HL-60 (cell line): ENCODE results near the gene TSKS.

Source experiments
- DNase-seq, 2 experiments: peaks; one replicate each; pipeline ENCODE4 v3.0.0-alpha.2; 2010 to 2020; ENCODE audit warnings: low read depth in 1 of 2, low spot score in 1 of 2
- H3K27ac ChIP-seq: fragments of 250-450 bp; sonication (Bioruptor Pico); replicated peaks from 2 replicates; pipeline ENCODE4 v1.5.1; 2020; ENCODE audit warnings: mild to moderate bottlenecking, moderate library complexity
- H3K27me3 ChIP-seq: fragments of 250-450 bp; sonication (Bioruptor Pico); 2 replicates; pipeline ENCODE4 v1.5.1; 2021; ENCODE audit warnings: mild to moderate bottlenecking, moderate library complexity; ENCODE audit not compliant: insufficient read depth, poor library complexity, severe bottlenecking
- H3K4me3 ChIP-seq: replicated peaks from 2 replicates; pipeline ENCODE4 v1.5.1; 2011; ENCODE audit warnings: mild to moderate bottlenecking, control low read depth, low read length; ENCODE audit not compliant: insufficient read depth
- GABPA ChIP-seq: IDR thresholded peaks from 2 replicates; pipeline ENCODE4 v1.6.1; 2012; ENCODE audit warnings: low read depth
- POLR2AphosphoS5 ChIP-seq: IDR thresholded peaks from 2 replicates; pipeline ENCODE4 v1.6.1; 2012; ENCODE audit warnings: low read depth
- SPI1 ChIP-seq: IDR thresholded peaks from 2 replicates; pipeline ENCODE4 v1.6.1; 2012; ENCODE audit warnings: low read depth, mild to moderate bottlenecking, borderline replicate concordance
- TF ChIP-seq, protein P1 (sequence below): IDR thresholded peaks from one replicate; pipeline ENCODE4 v1.5.1; 2011; ENCODE audit warnings: low read length, control low read depth, inconsistent platforms; ENCODE audit not compliant: insufficient read depth
- TF ChIP-seq, protein P2 (sequence below): IDR thresholded peaks from 2 replicates; pipeline ENCODE4 v1.6.1; 2012; ENCODE audit warnings: low read depth; ENCODE audit not compliant: insufficient replicate concordance

Gene TSKS

DNA sequence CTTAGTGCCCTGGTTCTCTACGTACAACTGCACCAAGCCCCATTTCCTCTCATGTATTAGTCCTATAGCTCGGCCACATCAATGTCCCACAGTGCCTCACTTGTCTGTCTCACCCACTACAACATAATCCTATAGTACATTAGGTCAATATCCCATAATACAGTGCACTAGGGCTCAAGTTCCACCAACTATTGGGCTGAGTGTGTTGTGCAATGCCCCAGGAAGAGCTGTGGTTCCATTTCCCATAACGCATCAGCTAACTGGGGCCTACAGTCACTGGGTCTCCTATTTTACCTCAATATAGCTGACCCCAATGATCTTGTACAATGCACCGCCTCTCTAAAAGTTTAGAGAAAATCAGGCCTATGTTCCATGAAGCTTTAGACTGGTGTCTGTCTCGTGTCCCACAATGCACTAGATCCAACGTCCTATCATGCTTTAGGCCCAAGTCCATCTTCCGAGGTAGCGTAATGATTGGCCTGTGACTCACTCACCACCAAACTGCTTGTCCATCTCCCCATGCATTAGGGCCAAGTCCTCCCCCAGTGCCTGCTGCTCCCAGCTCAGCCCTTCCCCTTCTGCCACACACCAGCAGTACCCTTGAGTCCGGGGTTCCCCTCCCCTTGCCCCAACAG, 21.8 kb downstream of the TSKS start:
- peak; percentile 46 to 58 for DNase-seq
- H3K27ac ChIP-seq: peak overlapping the region; percentile 21
- H3K4me3 ChIP-seq: no peak overlapping the region
- H3K27me3 ChIP-seq: no peaks in the 10 kb centered on the region
- TF ChIP-seq POLR2AphosphoS5: no peak
- TF ChIP-seq, protein P1, sequence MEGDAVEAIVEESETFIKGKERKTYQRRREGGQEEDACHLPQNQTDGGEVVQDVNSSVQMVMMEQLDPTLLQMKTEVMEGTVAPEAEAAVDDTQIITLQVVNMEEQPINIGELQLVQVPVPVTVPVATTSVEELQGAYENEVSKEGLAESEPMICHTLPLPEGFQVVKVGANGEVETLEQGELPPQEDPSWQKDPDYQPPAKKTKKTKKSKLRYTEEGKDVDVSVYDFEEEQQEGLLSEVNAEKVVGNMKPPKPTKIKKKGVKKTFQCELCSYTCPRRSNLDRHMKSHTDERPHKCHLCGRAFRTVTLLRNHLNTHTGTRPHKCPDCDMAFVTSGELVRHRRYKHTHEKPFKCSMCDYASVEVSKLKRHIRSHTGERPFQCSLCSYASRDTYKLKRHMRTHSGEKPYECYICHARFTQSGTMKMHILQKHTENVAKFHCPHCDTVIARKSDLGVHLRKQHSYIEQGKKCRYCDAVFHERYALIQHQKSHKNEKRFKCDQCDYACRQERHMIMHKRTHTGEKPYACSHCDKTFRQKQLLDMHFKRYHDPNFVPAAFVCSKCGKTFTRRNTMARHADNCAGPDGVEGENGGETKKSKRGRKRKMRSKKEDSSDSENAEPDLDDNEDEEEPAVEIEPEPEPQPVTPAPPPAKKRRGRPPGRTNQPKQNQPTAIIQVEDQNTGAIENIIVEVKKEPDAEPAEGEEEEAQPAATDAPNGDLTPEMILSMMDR: no peak
- TF ChIP-seq, protein P2, sequence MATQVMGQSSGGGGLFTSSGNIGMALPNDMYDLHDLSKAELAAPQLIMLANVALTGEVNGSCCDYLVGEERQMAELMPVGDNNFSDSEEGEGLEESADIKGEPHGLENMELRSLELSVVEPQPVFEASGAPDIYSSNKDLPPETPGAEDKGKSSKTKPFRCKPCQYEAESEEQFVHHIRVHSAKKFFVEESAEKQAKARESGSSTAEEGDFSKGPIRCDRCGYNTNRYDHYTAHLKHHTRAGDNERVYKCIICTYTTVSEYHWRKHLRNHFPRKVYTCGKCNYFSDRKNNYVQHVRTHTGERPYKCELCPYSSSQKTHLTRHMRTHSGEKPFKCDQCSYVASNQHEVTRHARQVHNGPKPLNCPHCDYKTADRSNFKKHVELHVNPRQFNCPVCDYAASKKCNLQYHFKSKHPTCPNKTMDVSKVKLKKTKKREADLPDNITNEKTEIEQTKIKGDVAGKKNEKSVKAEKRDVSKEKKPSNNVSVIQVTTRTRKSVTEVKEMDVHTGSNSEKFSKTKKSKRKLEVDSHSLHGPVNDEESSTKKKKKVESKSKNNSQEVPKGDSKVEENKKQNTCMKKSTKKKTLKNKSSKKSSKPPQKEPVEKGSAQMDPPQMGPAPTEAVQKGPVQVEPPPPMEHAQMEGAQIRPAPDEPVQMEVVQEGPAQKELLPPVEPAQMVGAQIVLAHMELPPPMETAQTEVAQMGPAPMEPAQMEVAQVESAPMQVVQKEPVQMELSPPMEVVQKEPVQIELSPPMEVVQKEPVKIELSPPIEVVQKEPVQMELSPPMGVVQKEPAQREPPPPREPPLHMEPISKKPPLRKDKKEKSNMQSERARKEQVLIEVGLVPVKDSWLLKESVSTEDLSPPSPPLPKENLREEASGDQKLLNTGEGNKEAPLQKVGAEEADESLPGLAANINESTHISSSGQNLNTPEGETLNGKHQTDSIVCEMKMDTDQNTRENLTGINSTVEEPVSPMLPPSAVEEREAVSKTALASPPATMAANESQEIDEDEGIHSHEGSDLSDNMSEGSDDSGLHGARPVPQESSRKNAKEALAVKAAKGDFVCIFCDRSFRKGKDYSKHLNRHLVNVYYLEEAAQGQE: no peak
- no peak for TF ChIP-seq GABPA
- no peak for TF ChIP-seq SPI1

DNA sequence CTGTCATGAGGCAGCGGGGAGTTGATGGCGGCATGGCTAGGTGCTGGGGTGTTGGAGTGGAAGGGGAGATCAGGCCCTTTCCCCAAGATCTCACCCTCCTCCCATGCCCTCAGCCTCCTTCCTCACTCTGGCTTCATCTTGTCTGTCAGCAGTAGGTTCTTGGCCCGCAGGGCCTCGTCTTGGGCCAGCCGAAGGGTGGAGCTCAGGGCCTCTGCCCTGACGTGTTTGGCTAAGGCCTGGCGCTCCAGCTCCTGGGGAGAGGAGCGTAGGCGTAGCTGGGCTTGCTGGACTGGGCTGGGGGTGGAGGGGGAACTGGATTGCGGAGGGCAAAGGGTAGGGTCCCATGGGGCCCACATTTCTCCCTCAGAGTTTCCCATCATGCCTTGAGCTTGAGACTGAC, 23.2 kb downstream of the TSKS start:
- H3K27me3 ChIP-seq: no peaks in the 10 kb centered on the region
- H3K4me3 ChIP-seq: no peak overlapping the region
- no peak for DNase-seq
- no peak overlapping the region for H3K27ac ChIP-seq
- TF ChIP-seq, protein P1: no peak
- no peak for TF ChIP-seq GABPA
- TF ChIP-seq, protein P2: no peak
- TF ChIP-seq SPI1: no peak
- TF ChIP-seq POLR2AphosphoS5: no peak

DNA sequence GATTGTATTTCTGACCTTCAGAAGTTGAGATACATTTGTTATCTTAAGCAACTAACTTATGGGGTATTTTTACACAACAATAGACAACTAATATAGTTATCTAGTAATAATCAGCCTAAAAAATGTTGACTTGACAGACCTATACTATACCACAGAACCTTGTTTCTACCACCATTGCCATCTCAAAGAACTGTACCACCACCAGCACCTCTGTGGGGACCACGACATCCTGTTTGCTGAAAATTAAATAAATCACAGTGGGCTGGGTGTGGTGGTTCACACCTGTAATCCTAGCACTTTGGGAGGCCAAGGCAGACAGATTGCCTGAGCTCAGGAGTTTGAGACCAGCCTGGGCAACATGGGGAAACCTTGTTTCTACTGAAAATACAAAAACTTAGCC, 24.0 kb downstream of the TSKS start:
- DNase-seq: no peak
- Histone ChIP-seq H3K27me3 (no peaks in the 10 kb centered on the region), H3K27ac (no peak overlapping the region), H3K4me3 (no peak overlapping the region)
- TF ChIP-seq POLR2AphosphoS5: no peak
- TF ChIP-seq, protein P1: no peak
- no peak for TF ChIP-seq SPI1
- TF ChIP-seq, protein P2: no peak
- no peak for TF ChIP-seq GABPA
